OCI-LY3 (cell line): Measurements from ENCODE around the gene UCHL3.

Source experiments
- H2AFZ ChIP-seq: fragments of 200-600, 300-600 bp; shearing (Covaris generic); 2 replicates; pipeline ENCODE4 v1.6.0; 2014; ENCODE audit warnings: antibody characterized with exemption, low read depth, low read length
- H3K27ac ChIP-seq: fragments of 200-600, 300-600 bp; sonication (generic); 2 replicates; pipeline ENCODE4 v1.5.1; 2014; ENCODE audit warnings: mild to moderate bottlenecking, low read length, moderate library complexity, mixed read lengths
- H3K27me3 ChIP-seq: fragments of 200-600, 300-600 bp; sonication (generic); 2 replicates; pipeline ENCODE4 v1.6.1; 2014; ENCODE audit warnings: low read depth, low read length, mixed read lengths
- H3K36me3 ChIP-seq: fragments of 200-600, 300-600 bp; sonication (generic); replicated peaks from 2 replicates; pipeline ENCODE3; 2014; ENCODE audit warnings: low read depth, low read length, mixed read lengths
- H3K4me1 ChIP-seq: fragments of 300-600, 200-600 bp; sonication (generic); 2 replicates; pipeline ENCODE4 v1.6.1; 2014; ENCODE audit warnings: low read length, mixed read lengths
- H3K4me2 ChIP-seq: fragments of 200-600, 300-600 bp; sonication (generic); 2 replicates; pipeline ENCODE4 v1.6.1; 2014; ENCODE audit warnings: low read length, mixed read lengths
- H3K4me3 ChIP-seq: fragments of 300-600, 200-600 bp; sonication (generic); 2 replicates; pipeline ENCODE4 v1.5.1; 2014; ENCODE audit warnings: antibody characterized with exemption, mild to moderate bottlenecking, low read length, moderate library complexity
- H3K79me2 ChIP-seq: fragments of 300-600, 200-600 bp; shearing (Covaris generic); 2 replicates; pipeline ENCODE4 v1.6.1; 2014; ENCODE audit warnings: mild to moderate bottlenecking, low read length, mixed read lengths
- H3K9ac ChIP-seq: fragments of 300-600, 200-600 bp; shearing (Covaris generic); 2 replicates; pipeline ENCODE4 v1.6.0; 2014; ENCODE audit warnings: mild to moderate bottlenecking, low read length, moderate library complexity
- H3K9me3 ChIP-seq: fragments of 200-600, 300-600 bp; shearing (Covaris generic); 2 replicates; pipeline ENCODE4 v1.6.1; 2014; ENCODE audit warnings: low read length, mixed read lengths; ENCODE audit not compliant: insufficient read depth
- H4K20me1 ChIP-seq: fragments of 200-600, 300-600 bp; sonication (generic); 2 replicates; pipeline ENCODE4 v1.6.1; 2016; ENCODE audit warnings: low read length, mixed read lengths; ENCODE audit not compliant: insufficient read depth
- CTCF ChIP-seq: fragments of 200-600, 300-600 bp; sonication (generic); IDR thresholded peaks from 2 replicates; pipeline ENCODE4 v1.5.1; 2014; ENCODE audit warnings: antibody characterized with exemption, low read length, low read depth
- EZH2phosphoT487 ChIP-seq: fragments of 200-600 bp; shearing (Covaris generic); IDR thresholded peaks from 2 replicates; pipeline ENCODE4 v1.6.1; 2018; ENCODE audit warnings: antibody characterized with exemption, mixed run types, low read depth

Gene UCHL3

GRCh38 chr13:75556961-75557360 lies 7.4 kb downstream of the UCHL3 start:
- H3K9me3 ChIP-seq: no peaks in the 10 kb centered on the region
- H2AFZ ChIP-seq: no peak overlapping the region
- no peak overlapping the region for H3K9ac ChIP-seq
- no peaks in the 10 kb centered on the region for H3K27me3 ChIP-seq
- peaks cover 7% of the 10 kb centered on the region; the same call in 1 of the 2 replicates for H3K79me2 ChIP-seq
- no peaks in the 10 kb centered on the region for H3K4me1 ChIP-seq
- H3K4me3 ChIP-seq: no peak overlapping the region
- H4K20me1 ChIP-seq: no peaks in the 10 kb centered on the region
- H3K36me3 ChIP-seq: peaks cover 15% of the 10 kb centered on the region
- no peak overlapping the region for H3K4me2 ChIP-seq
- no peak overlapping the region for H3K27ac ChIP-seq
- no peak for TF ChIP-seq CTCF
- TF ChIP-seq EZH2phosphoT487: no peak

- no peaks in the 10 kb centered on the region for H3K9me3 ChIP-seq
- H3K4me2 ChIP-seq: no peak overlapping the region
- H3K4me1 ChIP-seq: no peaks in the 10 kb centered on the region
- H3K27ac ChIP-seq: no peak overlapping the region
- no peak overlapping the region for H3K9ac ChIP-seq
- H2AFZ ChIP-seq: no peak overlapping the region
- no peaks in the 10 kb centered on the region for H4K20me1 ChIP-seq
- H3K36me3 ChIP-seq: peaks cover 15% of the 10 kb centered on the region
- H3K79me2 ChIP-seq: peaks cover 2% of the 10 kb centered on the region; the same call in 1 of the 2 replicates
- H3K27me3 ChIP-seq: no peaks in the 10 kb centered on the region
- no peak for TF ChIP-seq CTCF
- no peak for TF ChIP-seq EZH2phosphoT487
- no peak overlapping the region for H3K4me3 ChIP-seq
Measured at GRCh38 chr13:75558145-75558840, 8.7 kb downstream of the UCHL3 start.

GRCh38 chr13:75566658-75567057 lies 17.1 kb downstream of the UCHL3 start:
- Histone ChIP-seq H3K27ac (no peak overlapping the region), H4K20me1 (no peaks in the 10 kb centered on the region), H3K4me1 (no peaks in the 10 kb centered on the region)

GRCh38 chr13:75569576-75569975 lies 20.0 kb downstream of the UCHL3 start:
- no peaks in the 10 kb centered on the region for H3K9me3 ChIP-seq
- H3K27ac ChIP-seq: no peak overlapping the region
- H3K9ac ChIP-seq: no peak overlapping the region

More at GRCh38 chr13:75566658-75567057, 17.1 kb downstream of the UCHL3 start:
- TF ChIP-seq CTCF: peak; percentile 76
- TF ChIP-seq EZH2phosphoT487: no peak
- Histone ChIP-seq H3K9me3 (no peaks in the 10 kb centered on the region), H3K4me3 (no peak overlapping the region), H3K9ac (no peak overlapping the region), H3K79me2 (no peaks in the 10 kb centered on the region), H2AFZ (no peak overlapping the region), H3K27me3 (no peaks in the 10 kb centered on the region), H3K4me2 (no peak overlapping the region), H3K36me3 (peaks cover 13% of the 10 kb centered on the region)

More at GRCh38 chr13:75569576-75569975, 20.0 kb downstream of the UCHL3 start:
- no peaks in the 10 kb centered on the region for H4K20me1 ChIP-seq
- H3K79me2 ChIP-seq: no peaks in the 10 kb centered on the region
- H2AFZ ChIP-seq: no peak overlapping the region
- no peaks in the 10 kb centered on the region for H3K27me3 ChIP-seq
- TF ChIP-seq CTCF (no peak), EZH2phosphoT487 (no peak)
- H3K36me3 ChIP-seq: peaks cover 23% of the 10 kb centered on the region
- no peak overlapping the region for H3K4me3 ChIP-seq
- no peaks in the 10 kb centered on the region for H3K4me1 ChIP-seq
- no peak overlapping the region for H3K4me2 ChIP-seq
